A549 (cell line): ENCODE measurements around the gene ADCY3.

Experiments used
- CBX2 ChIP-seq: fragments of 200-600 bp; sonication (generic); IDR thresholded peaks from 2 replicates; pipeline ENCODE4 v1.6.1; 2016; ENCODE audit warnings: low read depth, mild to moderate bottlenecking, borderline replicate concordance
- CEBPB ChIP-seq, 2 experiments: fragments of >200 bp in 1 of 2; sonication (Bioruptor Twin) in 1 of 2; formaldehyde crosslinking in 1 of 2; IDR thresholded peaks; 2 replicates each; pipeline ENCODE4 v1.6.1; 2012 to 2016
- CTCF ChIP-seq: fragments of >200 bp; sonication (Bioruptor Twin); formaldehyde crosslinking; IDR thresholded peaks from 3 replicates; pipeline ENCODE4 v1.5.1; 2016
- PHF8 ChIP-seq: fragments of 200-600 bp; sonication (generic); IDR thresholded peaks from 2 replicates; pipeline ENCODE4 v1.6.1; 2016; ENCODE audit warnings: low read depth, mild to moderate bottlenecking, antibody characterized with exemption, moderate library complexity, borderline replicate concordance
- POLR2A ChIP-seq: IDR thresholded peaks from 2 replicates; pipeline ENCODE4 v1.6.1; 2012; ENCODE audit warnings: mild to moderate bottlenecking, low read length
- RCOR1 ChIP-seq: fragments of 150-350 bp; IDR thresholded peaks from 2 replicates; pipeline ENCODE4 v1.6.1; 2014; ENCODE audit warnings: antibody characterized with exemption, low read length, low read depth

- TF ChIP-seq CTCF (no peak), CEBPB (IDR thresholded peaks at IDR 0.05) (no peak), POLR2A (no peak), PHF8 (no peak), CBX2 (no peak), RCOR1 (no peak)
Observed at GRCh38 chr2:24788816-24789215, 131.2 kb downstream of the ADCY3 start.
